HG02885 (cell line): ENCODE data around the gene CDON.
"Not testable (repeated sequence)": the region's sequence is repeated elsewhere in the genome, so short reads cannot be mapped to it uniquely, and the experiment has no call there.

ENCODE experiments used
- ATAC-seq: cut with Tn5 transposase; IDR thresholded peaks from one replicate; pipeline ENCODE4 v1.9.1; 2021; ENCODE audit warnings: mild to moderate bottlenecking; ENCODE audit not compliant: unreplicated experiment, poor library complexity

Gene CDON

DNA sequence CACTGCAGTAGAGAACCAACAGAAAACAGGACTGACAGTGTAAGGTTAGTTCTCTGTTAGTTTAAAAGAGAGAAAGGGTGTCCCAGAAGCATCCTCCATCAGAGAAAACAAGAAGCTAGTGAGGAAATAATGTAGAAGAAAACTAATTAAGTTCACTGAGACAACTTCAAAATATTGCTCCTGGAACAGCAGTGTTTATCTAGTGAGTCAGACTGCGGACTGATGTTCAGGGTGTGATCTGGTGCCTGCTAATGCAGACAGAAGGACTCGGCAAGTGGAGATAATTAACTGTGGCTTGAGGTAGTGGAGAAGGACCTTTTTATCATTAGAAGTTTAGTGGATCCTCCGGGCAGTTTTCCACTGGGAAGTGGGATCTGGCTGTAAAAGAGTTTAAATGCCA is 55.4 kb downstream of the CDON start:
- ATAC-seq, result no peak

DNA sequence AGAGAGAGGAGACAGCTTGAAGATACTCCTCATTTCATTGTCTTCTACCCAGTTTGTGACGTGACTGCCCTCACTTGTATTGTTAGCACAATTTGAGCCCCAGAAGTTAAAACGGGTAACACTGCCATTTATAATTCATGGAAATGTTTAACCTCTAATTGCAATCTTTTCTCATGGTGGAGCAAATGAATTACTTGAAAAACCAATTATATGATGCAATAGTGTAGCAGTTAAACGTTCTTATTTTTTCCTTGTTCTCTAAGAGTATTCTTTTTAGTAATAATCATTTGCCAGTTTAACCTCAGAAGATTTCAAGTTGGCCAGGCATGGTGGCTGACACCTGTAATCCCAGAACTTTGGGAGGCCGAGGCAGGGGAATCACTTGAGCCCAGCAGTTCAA is 56.6 kb downstream of the CDON start:
- no peak for ATAC-seq

DNA sequence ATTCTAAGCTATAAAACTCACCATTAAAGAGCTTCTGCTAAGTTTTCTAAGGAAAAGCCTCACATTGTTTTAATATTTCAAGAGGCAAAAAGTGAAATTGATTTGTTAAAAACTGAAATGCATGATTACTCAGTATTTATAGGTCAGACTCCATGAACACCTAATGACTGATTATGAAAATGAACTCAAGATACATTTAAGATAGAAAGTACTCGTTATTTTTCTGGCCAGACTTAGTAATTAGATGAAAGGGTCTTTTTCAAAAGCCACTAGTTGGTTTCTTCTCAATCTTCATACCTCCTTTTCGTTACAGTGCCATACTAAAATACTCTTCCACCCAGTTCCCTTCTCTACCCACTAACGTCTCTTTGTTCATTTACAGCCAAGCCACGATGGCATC is 60.5 kb downstream of the CDON start:
- no peak for ATAC-seq

DNA sequence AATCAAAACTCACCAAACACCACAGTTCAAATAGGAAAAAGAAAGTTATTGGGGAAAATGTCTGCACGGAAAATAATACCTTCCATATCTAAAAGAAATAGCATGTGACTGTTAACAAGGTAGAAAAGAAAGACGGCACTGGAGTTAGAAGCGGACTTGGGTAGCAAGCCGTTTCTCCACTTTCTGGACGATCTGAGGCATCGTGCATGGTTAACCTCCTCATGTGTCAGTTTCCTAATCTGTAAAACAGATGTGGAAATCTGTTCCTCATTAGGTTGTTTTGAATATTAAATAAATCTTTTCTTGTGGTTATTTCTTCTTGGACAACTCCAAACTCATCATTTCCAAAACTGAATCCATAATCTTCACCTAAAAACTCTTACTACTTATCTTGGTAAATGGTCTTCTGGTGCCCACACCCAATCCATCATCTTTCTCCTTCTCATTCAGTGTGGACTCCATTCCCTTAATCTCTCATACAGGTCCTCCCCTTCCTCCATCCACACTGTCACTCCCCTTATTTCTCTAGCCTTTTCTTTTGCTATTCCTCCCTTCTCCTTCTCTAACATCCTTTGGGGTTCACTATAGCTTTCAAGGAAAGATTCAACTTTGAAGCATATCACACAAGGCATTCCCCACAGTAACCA is 63.3 kb downstream of the CDON start:
- no peak for ATAC-seq

DNA sequence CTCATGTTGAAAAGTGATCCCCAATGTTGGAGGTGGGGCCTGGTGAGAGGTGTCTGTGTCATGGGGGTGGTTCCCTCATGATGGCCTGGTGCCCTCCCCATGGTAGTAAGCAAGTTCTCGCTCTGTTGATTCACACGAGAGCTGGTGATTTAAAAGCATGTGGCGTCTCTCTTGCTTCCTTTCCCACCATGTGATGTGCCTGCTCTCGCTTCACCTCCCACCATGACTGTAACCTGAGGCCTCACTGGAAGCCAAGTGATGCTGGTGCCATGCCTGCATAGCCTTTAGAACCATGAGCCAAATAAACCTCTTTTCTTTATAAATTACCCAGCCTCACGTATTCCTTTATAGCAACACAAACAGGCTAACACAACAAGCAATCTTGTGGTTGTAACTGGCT is 64.4 kb downstream of the CDON start:
- ATAC-seq, result no peak

DNA sequence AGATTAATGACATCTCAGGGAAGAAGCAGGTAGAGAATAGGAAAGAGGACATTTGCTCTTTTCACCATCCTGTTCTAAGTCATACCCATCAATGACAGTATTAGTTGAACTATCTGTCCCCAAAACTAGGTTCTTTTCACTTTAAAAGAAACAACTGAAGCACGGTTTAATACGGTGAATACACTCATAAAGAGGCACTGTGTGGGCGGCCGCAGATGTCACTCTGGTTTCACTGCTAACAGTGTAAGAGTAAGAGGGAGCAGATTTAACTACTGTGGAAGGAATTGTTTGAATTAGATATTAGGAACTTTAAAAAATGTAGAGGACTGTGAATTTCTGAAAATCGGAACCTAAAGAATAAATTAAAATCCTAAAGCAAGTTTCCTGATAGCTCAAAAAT is 67.4 kb downstream of the CDON start:
- peak; percentile 99 for ATAC-seq

DNA sequence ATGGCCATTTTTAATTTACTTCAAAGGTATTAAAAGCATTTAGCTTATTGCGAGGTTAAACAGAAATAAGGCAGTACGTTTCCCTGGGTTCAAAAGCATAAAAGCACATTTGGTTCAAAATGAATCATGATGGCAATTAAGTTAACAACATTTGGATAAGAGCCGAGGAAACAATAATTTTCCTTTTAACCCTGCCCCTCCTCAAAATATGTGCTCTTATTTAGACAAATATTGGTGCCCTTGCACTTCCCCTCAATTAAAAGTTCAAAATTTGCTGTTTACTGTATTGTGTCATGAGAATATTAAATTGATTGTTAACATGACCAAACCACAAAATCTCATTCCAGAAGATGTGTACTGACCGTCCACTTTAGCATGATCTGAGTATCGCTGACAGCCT is 68.2 kb downstream of the CDON start:
- no peak for ATAC-seq

DNA sequence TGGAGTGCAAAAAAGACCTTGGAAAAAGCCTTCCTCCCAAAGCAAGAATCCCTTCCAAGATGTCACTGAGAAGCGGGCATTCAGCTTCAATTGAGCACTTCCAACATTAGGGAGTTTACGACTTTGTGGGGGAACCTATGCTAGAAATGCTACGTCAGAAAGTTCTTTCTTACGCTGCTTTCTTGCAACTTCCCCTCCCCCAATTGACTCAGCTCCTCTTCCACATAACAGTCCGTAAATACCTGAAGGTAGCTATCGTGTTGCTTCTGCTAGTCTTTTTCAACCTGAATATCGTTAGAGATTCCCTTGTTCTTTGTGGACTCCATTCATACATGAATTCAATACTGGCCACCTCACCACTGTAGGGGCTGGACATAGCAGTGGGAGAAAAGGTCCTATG is 69.8 kb downstream of the CDON start:
- no peak for ATAC-seq

DNA sequence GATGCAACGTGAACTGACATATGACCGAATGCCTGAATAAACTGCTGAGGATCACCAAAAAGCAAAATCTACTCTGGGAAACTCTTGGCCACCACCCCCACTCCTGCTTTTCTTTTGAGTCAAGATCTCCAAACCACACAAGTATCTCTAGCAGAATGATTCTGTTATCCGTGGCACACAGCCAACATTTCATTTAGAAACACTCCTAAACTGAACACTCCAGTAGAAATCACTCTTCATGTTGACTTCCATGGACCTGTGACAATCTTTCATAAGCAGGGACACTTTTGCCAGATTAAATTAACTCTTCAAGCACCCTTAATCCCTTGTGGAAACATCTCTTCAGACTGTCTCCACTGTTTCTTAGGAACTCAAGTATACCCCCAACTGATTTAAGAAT is 72.4 kb downstream of the CDON start:
- no peak for ATAC-seq

DNA sequence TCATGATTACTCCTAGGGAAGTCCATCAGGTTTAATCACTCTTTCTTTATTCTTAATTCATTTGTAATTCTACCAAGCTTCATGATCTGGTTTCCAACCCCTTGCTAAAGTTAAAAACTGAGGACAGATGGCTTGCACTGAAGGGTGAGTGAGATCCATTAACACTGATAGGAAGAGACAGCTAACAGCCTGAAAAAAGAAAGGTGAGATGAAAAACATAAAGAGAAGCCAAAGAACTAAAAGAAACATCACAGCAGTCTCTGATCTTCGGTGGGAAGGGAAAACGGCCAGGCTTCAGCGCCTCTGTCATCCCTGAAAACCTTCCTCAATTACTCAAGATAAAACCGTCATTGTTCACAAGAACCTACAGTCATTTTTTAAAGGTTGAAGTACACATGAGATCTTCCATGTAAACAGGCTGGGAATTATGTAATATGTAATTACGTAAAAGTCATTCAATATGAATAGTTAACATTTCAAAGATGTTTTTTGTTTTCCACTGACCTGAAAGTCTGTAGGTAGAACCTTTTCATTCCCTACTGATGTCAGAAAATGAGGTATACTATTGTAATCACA is 75.5 kb downstream of the CDON start:
- no peak for ATAC-seq

DNA sequence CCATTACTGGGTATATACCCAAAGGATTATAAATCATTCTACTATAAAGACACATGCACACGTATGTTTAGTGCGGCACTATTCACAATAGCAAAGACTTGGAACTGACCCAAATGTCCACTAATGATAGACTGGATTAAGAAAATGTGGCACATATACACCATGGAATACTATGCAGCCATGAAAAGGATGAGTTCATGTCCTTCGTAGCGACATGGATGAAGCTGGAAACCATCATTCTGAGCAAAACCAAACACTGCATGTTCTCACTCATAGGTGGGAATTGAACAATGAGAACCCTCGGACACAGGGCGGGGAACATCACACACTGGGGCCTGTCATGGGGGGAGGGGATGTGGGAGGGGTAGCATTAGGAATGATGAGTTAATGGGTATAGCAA is 76.7 kb downstream of the CDON start:
- ATAC-seq, result not testable (repeated sequence)

DNA sequence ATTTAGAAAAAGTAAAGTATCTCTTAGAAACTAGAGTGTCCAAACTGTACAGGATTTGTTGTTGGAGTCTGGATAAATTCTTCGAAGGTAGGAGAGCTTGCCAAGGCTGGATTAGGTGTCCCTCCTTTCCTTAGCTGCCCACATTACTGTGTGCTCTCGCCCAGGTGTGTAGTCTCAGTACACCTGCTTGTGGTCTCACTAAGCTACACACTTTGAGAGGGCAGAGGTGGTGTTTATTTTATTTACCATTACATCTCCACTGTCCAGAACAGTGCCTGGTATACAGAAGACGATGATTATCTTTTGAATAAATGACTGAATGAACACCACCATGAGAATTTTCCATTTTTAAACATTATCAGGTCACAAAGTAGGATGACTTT is 80.3 kb downstream of the CDON start:
- ATAC-seq, result no peak

DNA sequence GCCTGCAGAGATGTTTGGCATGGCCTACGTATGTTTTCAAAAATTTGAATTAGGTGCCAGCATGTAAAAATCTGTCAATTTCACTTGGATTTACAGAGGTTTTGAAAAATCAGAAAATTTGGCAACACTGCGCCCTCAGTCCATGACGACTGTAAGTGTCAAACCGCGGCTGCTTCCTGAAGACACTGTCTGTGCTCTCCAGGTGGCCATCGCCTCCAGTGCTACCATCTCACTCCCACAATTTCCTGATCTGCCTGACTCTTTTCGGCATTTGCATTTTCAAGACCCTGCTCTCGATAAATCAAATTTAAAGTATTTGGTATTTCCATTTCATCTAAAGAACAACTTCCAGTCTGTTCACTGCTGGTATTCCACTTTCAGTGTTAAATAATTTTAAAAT is 82.2 kb downstream of the CDON start:
- no peak for ATAC-seq

DNA sequence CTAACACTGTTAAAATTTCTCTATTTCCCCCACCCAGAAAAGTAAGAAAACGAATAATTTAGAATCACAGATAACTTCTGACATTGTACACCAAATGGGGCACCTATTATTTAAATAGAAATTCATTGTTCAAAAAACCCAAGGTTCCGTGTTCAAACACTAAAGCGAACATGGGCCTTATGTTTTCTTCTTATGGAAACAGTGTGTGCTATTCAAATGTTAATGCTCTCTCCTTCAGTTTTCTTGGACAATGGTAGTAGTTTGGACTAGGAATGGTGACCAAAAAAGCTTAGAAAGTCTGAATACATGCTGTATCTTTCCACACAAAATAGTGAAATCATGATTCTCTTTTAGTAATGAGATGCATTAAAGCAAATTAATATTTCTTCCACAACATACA is 83.2 kb downstream of the CDON start:
- ATAC-seq, result no peak

DNA sequence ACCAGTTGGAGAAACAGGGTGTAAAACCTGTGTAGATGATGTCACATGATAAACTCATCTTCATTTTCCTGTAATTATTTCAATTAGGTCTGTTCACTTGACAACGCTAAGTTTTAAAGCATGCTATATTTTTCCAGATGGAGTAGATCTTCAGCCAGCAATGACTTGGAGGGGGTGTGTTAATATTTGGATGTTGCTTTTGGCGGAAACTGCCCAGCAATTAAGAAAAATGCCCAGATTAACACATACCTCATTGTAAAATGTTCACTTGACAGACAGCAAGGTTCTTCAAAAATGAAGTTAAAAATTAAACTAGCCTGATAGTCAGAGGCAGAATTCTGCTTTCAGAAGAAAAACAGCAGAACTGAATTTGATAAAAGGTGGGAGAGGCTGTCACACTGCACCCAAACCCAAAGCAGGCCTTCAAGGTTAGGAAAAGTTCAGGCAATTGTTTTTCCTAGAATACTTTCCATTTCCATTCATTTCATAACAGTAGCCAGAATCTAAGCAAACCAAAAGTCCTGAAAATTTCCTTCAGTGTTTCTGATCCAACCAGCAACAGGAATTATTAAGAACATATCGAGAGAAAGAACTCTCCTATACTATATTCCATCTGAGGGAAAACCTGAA is 83.8 kb downstream of the CDON start:
- no peak for ATAC-seq

DNA sequence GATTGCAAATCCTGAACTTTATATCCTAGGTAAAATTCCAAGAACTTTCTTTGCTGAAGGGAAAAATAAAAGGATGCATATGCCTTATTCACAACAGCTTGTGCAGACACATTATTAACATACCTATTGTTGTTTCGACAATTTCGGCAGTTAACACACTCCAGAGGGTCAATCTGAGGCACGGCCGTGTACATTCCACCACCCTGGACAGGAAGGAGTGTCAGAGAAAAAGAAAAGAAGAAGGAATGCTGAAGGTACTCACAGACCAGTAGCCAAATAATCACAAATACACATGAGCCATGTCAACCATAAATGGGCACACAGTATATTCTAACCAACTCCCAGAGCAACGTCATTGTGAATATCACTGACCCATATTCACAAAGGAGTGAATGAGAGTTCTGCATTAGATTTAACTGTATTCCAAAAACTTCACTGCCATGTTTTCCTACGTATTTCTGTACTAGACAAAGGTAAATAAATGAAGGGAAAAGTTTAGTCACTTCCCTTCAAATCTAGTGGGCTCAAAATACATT is 84.4 kb downstream of the CDON start:
- no peak for ATAC-seq

DNA sequence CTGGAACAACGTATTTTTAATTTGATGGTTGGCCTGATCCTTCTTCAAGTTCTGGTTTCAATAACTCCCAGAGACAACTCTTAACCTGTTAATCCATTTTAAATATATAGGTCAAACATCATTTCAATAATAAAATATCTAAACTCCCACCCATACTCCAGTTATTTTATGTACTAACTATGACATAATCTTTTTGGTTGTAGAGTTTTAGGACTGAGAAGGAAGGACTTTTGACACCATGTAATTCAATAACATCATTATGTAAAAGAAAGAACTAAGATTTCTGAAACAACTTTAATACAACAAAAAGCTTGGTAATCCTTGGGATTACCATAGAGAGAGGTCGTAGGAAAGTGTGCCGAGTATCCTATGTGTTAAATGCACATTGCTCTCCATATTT is 85.3 kb downstream of the CDON start:
- no peak for ATAC-seq

DNA sequence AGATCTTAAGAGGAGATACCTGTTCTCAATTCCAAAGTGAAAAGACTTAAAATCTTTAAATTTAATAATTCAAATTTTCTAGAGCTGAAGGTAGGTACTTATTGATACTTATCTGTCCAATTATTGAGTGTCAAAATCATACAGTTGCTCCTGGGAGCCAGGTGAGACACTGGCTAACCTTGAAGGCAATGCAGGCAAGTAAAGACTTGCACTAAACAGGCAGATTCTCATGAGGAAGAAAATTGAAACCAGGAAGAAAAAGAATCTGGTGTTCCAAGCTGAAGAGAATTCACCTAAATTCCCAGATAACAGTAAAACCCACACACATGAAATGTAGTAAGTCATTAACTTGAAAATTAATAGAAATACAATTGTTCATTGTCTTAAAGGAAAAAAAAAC is 86.5 kb downstream of the CDON start:
- ATAC-seq, result no peak

DNA sequence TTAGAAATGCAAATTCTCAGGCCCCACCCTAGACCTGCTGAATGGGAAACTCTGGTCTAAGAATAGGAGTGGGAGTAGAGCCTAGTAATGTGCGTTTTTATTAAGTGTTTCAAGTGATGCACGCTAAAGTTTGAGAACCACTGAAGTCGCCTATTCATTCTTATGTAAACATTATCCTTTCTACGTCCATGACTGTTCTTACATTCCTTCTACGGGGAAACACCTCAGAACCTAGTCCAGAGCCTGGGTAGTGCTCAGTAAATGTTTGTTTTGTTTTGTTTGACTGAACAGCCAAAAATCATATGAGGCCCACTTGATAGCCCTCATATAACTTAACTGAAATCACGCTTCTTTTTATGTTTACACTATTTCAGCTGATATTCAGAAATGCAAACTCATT is 87.0 kb downstream of the CDON start:
- ATAC-seq, result no peak

DNA sequence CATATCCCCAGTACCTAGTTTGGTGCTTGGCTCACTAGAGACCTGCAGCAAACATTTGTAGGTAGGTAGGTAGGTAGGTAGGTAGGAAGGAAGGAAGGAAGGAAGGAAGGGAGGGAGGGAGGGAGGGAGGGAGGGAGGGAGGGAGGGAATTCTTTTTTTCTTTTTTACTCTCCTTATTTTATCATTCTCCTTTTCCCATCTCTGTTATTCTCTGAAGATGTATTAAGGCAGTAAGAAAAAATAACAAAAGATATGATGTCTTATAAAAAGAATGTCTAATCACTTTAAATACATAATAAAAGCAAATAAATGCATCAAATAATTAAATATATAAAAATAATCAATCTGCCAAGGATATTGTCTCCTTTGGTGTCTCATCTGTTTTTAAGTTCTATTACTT is 88.4 kb downstream of the CDON start:
- ATAC-seq, result no peak

DNA sequence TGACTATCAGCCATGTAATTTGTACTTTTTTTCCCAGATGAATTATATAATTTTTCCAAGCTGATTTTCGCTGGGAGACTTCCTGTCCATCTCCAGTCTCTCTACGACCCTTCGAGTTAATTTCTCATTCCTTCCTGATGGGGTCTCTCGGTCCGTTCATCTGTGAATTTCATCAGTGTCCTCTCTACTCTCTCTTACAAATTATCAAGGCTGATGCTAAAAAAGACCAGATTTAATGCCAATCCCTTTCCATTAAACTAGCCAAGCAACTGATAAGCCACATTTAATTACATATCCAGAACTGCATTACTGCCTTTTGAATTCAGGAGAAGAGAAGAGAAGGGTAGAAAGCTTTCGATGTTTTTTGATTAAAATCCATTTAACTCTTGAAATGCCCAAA is 91.0 kb downstream of the CDON start:
- no peak for ATAC-seq

DNA sequence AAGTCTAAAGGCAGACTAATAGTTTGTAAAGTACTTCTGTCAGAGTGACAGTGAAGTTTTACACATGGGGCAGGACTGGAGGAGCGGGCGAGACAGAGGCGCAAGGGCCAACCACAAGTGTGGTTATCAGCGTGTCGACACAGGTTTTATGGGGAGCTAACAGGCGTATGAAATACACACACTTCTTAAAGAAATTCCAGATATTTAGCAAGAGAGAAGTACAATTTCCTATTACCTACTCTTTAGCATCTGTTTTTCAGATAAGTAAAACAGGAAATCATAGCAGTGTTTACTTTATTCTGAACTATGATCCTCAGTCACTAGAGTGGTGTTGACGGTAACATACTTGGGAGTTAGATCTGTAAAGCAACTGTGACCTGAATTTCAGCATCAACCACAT is 94.3 kb downstream of the CDON start:
- ATAC-seq, result no peak
